HG03439 (cell line): Measurements from ENCODE around the gene OR5M3.

Source experiments
- ATAC-seq: cut with Tn5 transposase; IDR thresholded peaks from one replicate; pipeline ENCODE4 v1.9.1; 2021; ENCODE audit warnings: mild to moderate bottlenecking, moderate library complexity; ENCODE audit not compliant: unreplicated experiment

OR5M3 gene

DNA sequence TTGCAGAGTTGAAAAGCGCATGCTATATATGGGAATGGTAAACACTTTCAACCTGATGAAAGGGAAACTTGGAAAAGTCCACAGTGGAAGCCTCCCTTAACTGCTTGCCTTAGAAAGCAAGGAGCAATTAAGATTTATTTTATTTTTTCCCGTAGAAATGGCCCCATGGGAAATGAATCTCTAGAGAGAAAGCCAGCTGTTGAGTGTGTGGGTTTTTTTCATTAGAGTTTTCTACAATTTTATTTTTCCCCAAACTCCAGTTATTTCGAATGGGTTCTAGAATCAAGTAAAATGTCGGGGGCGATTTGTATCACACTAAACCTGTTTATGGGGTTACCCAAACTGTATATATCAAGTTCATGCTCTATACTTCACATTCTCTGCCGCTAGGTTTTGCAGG lies at the start of gene OR5M3:
OR5M3 (minus strand) TSS at position 101 of the 400 bp plus-strand sequence. CDS start 2,855 bp downstream, outside the sequence.
- no peak for ATAC-seq

DNA sequence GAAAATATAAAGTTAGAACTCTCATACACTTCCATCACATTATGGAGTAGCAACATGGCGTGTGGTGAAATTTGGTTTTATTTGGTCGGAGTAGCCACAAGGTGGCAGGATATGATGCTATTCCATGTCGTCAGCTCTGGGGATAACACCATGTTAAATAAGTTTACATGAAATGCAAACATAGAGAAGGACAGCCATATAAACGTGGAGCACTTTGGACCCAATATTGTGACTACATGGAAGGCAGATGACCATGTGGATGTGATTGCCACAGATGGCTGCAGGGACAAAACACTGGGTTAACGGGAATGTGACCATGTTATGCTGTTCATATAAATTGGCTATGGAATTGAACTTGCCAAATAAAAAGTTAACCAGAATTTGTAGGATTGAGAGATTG lies 48.9 kb upstream of the OR5M3 start:
- no peak for ATAC-seq

DNA sequence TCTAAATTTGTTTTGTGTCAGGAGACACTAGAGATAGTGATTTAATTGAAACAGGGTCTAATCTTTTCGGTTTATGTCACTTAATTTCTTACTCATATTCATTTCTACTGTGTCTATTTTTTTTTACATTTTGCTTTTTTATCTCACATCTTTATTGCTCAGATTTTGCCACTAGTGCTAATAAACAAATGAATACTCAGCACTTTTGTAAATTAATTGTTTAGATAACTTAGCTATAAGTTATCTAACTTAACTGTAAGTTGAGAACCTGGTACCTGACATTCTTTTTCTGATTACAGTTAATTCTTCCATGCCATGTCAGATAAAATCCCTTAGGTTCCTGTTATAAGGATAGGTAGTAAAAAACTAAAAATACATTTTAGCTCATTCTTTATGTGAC lies 40.1 kb upstream of the OR5M3 start:
- ATAC-seq, result no peak

GRCh38 chr11:56509439-56509838 lies 36.3 kb upstream of the OR5M3 start:
- no peak for ATAC-seq

DNA sequence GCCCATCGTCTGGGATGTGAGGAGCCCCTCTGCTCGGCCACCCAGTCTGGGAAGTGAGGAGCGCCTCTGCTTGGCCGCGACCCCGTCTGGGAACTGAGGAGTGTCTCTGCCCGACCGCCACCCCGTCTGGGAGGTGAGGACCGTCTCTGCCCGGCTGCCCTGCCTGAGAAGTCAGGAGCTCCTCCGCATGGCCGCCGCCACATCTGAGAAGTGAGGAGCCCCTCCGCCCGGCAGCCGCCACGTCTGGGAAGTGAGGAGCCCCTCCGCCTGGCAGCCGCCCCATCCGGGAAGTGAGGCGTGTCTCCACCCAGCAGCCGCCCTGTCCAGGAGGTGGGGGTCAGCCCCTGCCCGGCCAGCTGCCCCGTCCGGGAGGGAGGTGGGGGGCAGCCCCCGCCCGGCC lies 23.9 kb upstream of the OR5M3 start:
- ATAC-seq, result no peak

- ATAC-seq, result no peak
Observed at GRCh38 chr11:56495117-56495516, 22.0 kb upstream of the OR5M3 start.

GRCh38 chr11:56491270-56491669 lies 18.1 kb upstream of the OR5M3 start, which contains the start of gene OR5M8:
OR5M8 (minus strand) TSS chr11:56491370; CDS start chr11:56491370, 0 bp downstream.
- no peak for ATAC-seq

DNA sequence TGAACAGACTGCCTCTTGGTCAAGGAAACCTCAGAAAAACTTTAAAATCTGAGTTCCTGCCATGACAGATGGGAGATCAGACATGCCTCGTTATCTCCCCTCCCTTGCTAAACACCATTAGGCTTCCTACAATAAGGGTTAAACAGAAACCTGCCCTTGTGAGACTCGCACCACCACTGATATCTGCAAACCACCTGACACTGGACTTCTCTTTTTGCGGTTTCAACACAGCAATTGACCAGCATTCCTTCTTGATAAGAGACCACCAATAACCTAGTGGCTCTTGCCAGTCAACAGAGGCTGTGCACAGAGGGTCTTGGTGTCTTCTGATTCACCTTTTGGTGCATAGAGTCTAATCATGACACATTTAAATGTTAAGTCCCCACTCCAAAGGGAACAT lies 13.6 kb upstream of the OR5M3 start:
- no peak for ATAC-seq

GRCh38 chr11:56474729-56475235 lies 1.6 kb upstream of the OR5M3 start:
- no peak for ATAC-seq

- ATAC-seq, result no peak
Observed at GRCh38 chr11:56457076-56457475, 16.1 kb downstream of the OR5M3 start.

- no peak for ATAC-seq
Observed at GRCh38 chr11:56453521-56453920, 19.6 kb downstream of the OR5M3 start.
